ENCODE results near the gene FBXL14.
A peak's percentile ranks its signal among the peaks of the same experiment; 100 is the strongest.

The FBXL14 gene

GRCh38 chr12:1593174-1594005, 991 bp downstream of the FBXL14 start (continued):
- peak; percentile 72; the same call in 1 of the 2 replicates for TF ChIP-seq GLI4 (tag by site-specific recombination; IDR thresholded peaks at IDR 0.05)
- no peak for TF ChIP-seq ZNF776 (tag by site-specific recombination; IDR thresholded peaks at IDR 0.05; ENCODE audit: borderline replicate concordance)
- TF ChIP-seq, protein P1, sequence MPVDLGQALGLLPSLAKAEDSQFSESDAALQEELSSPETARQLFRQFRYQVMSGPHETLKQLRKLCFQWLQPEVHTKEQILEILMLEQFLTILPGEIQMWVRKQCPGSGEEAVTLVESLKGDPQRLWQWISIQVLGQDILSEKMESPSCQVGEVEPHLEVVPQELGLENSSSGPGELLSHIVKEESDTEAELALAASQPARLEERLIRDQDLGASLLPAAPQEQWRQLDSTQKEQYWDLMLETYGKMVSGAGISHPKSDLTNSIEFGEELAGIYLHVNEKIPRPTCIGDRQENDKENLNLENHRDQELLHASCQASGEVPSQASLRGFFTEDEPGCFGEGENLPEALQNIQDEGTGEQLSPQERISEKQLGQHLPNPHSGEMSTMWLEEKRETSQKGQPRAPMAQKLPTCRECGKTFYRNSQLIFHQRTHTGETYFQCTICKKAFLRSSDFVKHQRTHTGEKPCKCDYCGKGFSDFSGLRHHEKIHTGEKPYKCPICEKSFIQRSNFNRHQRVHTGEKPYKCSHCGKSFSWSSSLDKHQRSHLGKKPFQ (tag by site-specific recombination; IDR thresholded peaks at IDR 0.05) = no peak
- TF ChIP-seq HOXD13 (CRISPR knock-in tag; IDR thresholded peaks at IDR 0.05; ENCODE audit: borderline replicate concordance) = no peak
- TF ChIP-seq TSHZ1 (tag by site-specific recombination; IDR thresholded peaks at IDR 0.05; ENCODE audit: borderline replicate concordance) = no peak
- TF ChIP-seq PRDM1 (tag by site-specific recombination; IDR thresholded peaks at IDR 0.05) = no peak
- TF ChIP-seq ZNF175 (tag by site-specific recombination; IDR thresholded peaks at IDR 0.05) = no peak
- 0 out of 2 replicates have a peak, but pooled peaks have one; percentile 42 for TF ChIP-seq ZSCAN5A (tag by site-specific recombination; IDR thresholded peaks at IDR 0.05)
- TF ChIP-seq ZNF473 (tag by site-specific recombination; IDR thresholded peaks at IDR 0.05) = no peak

DNA sequence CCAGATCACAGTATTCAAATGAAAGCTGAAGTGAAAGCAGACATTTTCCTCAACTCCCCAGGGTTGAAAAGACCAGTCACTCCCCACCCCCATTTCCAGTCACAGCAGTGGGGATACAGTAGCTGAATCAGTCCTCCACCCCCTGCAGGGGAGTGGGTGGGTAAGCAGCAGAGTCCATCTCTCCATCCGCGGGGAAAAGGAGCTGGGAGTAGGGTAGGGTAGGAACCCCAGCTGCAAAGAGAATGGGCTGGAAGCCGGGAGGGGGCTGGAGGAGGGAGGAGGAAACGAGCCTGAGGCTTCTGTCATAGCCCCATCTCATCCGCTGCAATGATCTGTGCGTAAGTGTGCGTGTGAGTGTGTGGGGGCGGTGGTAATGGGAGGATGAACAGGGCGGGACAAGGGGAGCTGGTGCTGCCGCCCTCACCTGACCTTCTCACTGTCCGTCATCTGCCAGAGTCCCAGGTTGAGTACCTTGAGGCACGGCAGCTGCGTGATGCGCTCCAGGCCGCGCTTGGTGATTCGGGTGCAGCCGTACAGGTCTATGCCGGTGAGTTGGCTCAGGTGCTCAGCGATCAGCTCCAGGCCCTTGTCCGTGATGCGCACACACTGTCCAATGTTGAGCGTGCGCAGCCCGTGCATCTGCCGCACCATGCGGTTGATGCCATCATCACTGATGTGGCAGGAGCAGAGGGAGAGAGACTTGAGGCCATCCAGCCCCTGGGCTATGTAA, 1.8 kb downstream of the FBXL14 start:
- POLR2A ChIA-PET = interaction anchor here (0.7 to 3.3 kb wide), 9 partner anchors 10 to 643 kb away, joined by 3 to 22 read pairs (median 4); partner anchors contain the start of genes ADIPOR2 and RAD52
- H3K4me1 ChIP-seq (ENCODE audit: control insufficient read depth, insufficient read depth, low read length) = peaks cover 31% of the 10 kb centered on the region
- CTCF ChIA-PET = interaction anchor here (0.9 to 2.8 kb wide), 7 partner anchors 10 to 596 kb away, joined by 3 to 17 read pairs (median 4); no protein-coding TSS in a partner anchor
- peaks cover 0 to 6% of the 10 kb centered on the region in 2 experiments; a peak in 1 of 3 replicates for H3K36me3 ChIP-seq (ENCODE audit: control insufficient read depth in 2 of 2, insufficient read depth in 1 of 2, low read length in 2 of 2)
- H3K4me3 ChIP-seq (ENCODE audit: low read depth, low read length) = peak overlapping the region; percentile 78
- peak overlapping the region; percentile 97 for H3K27ac ChIP-seq (ENCODE audit: extremely low read depth, low read depth, low read length)
- no peaks in the 10 kb centered on the region for H3K9me3 ChIP-seq (ENCODE audit: control insufficient read depth, insufficient read depth, low read depth, low read length)
- TF ChIP-seq, protein P2, sequence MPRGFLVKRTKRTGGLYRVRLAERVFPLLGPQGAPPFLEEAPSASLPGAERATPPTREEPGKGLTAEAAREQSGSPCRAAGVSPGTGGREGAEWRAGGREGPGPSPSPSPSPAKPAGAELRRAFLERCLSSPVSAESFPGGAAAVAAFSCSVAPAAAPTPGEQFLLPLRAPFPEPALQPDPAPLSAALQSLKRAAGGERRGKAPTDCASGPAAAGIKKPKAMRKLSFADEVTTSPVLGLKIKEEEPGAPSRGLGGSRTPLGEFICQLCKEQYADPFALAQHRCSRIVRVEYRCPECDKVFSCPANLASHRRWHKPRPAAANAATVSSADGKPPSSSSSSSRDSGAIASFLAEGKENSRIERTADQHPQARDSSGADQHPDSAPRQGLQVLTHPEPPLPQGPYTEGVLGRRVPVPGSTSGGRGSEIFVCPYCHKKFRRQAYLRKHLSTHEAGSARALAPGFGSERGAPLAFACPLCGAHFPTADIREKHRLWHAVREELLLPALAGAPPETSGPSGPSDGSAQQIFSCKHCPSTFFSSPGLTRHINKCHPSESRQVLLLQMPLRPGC (tag by site-specific recombination; IDR thresholded peaks at IDR 0.05) = 0 out of 2 replicates have a peak, but pooled peaks have one; percentile 40
- peak; percentile 92 for TF ChIP-seq ZNF629 (tag by site-specific recombination; IDR thresholded peaks at IDR 0.05)
- no peak for TF ChIP-seq ZNF624 (tag by site-specific recombination; IDR thresholded peaks at IDR 0.05)
- peak; percentile 81; the same call in 1 of the 2 replicates for TF ChIP-seq ZXDB (tag by site-specific recombination; IDR thresholded peaks at IDR 0.05)
- no peak for TF ChIP-seq ZFP69B (tag by site-specific recombination; IDR thresholded peaks at IDR 0.05)
- TF ChIP-seq, protein P1 (tag by site-specific recombination; IDR thresholded peaks at IDR 0.05) = peak; percentile 85
- TF ChIP-seq, protein P3, sequence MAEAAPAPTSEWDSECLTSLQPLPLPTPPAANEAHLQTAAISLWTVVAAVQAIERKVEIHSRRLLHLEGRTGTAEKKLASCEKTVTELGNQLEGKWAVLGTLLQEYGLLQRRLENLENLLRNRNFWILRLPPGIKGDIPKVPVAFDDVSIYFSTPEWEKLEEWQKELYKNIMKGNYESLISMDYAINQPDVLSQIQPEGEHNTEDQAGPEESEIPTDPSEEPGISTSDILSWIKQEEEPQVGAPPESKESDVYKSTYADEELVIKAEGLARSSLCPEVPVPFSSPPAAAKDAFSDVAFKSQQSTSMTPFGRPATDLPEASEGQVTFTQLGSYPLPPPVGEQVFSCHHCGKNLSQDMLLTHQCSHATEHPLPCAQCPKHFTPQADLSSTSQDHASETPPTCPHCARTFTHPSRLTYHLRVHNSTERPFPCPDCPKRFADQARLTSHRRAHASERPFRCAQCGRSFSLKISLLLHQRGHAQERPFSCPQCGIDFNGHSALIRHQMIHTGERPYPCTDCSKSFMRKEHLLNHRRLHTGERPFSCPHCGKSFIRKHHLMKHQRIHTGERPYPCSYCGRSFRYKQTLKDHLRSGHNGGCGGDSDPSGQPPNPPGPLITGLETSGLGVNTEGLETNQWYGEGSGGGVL (tag by site-specific recombination; IDR thresholded peaks at IDR 0.05) = peak; percentile 99
- no peak for TF ChIP-seq ZNF112 (tag by site-specific recombination; IDR thresholded peaks at IDR 0.05)
- TF ChIP-seq ZNF280C (tag by site-specific recombination; IDR thresholded peaks at IDR 0.05) = no peak
- no peak for TF ChIP-seq ZNF585B (tag by site-specific recombination; IDR thresholded peaks at IDR 0.05)
- peak; percentile 72; the same call in 1 of the 2 replicates for TF ChIP-seq ZNF792 (tag by site-specific recombination; IDR thresholded peaks at IDR 0.05)
